PFSK-1 (cell line): ENCODE data around the gene ACSF3.

Source experiments
- FOXP2 ChIP-seq: optimal IDR thresholded peaks from 2 replicates; pipeline ENCODE3; 2011; ENCODE audit warnings: borderline replicate concordance, control low read depth, inconsistent platforms; ENCODE audit not compliant: insufficient read depth; ENCODE audit errors: extremely low read length, extremely low read depth
- POLR2AphosphoS5 ChIP-seq: IDR thresholded peaks from 2 replicates; pipeline ENCODE4 v1.6.1; 2012; ENCODE audit warnings: low read depth, mild to moderate bottlenecking, control low read depth, low read length, moderate library complexity
- REST ChIP-seq, 2 experiments: IDR thresholded peaks; 2 replicates each; pipeline versions ENCODE4 v1.6.1 to v1.8.0; 2011 to 2012; ENCODE audit warnings: low read depth in 2 of 2, low read length in 2 of 2, control low read depth in 1 of 2, inconsistent platforms in 1 of 2, mild to moderate bottlenecking in 1 of 2, moderate library complexity in 1 of 2; ENCODE audit not compliant: insufficient read depth in 1 of 2
- SIN3A ChIP-seq: IDR thresholded peaks from 2 replicates; pipeline ENCODE4 v1.6.1; 2012; ENCODE audit warnings: mild to moderate bottlenecking, low read length, moderate library complexity, borderline replicate concordance; ENCODE audit not compliant: insufficient read depth
- TAF1 ChIP-seq: IDR thresholded peaks from 2 replicates; pipeline ENCODE4 v1.6.1; 2012; ENCODE audit warnings: low read length, control low read depth, borderline replicate concordance; ENCODE audit not compliant: insufficient read depth

ACSF3 gene

GRCh38 chr16:89076159-89076558, 17.5 kb upstream of the ACSF3 start:
- no peak for TF ChIP-seq FOXP2
- TF ChIP-seq SIN3A, result no peak
- TF ChIP-seq TAF1, result no peak
- TF ChIP-seq REST (IDR thresholded peaks at IDR 0.05; ENCODE audit: insufficient read depth in 1 of 2, low read depth in 2 of 2, low read length in 2 of 2), result no peak
- TF ChIP-seq POLR2AphosphoS5, result no peak

- no peak for TF ChIP-seq SIN3A
- TF ChIP-seq POLR2AphosphoS5, result no peak
- no peak for TF ChIP-seq TAF1
- no peak for TF ChIP-seq FOXP2
- TF ChIP-seq REST (IDR thresholded peaks at IDR 0.05; ENCODE audit: insufficient read depth in 1 of 2, low read depth in 2 of 2, low read length in 2 of 2), result no peak
Observed at GRCh38 chr16:89077076-89077475, 16.6 kb upstream of the ACSF3 start.

- no peak for TF ChIP-seq FOXP2
- TF ChIP-seq SIN3A, result no peak
- no peak for TF ChIP-seq POLR2AphosphoS5
- TF ChIP-seq REST (IDR thresholded peaks at IDR 0.05; ENCODE audit: insufficient read depth in 1 of 2, low read depth in 2 of 2, low read length in 2 of 2), result no peak
- no peak for TF ChIP-seq TAF1
Observed at GRCh38 chr16:89078172-89078571, 15.5 kb upstream of the ACSF3 start.

- TF ChIP-seq FOXP2 (no peak), POLR2AphosphoS5 (no peak), REST (IDR thresholded peaks at IDR 0.05; ENCODE audit: insufficient read depth in 1 of 2, low read depth in 2 of 2, low read length in 2 of 2) (no peak), TAF1 (no peak), SIN3A (no peak)
Observed at GRCh38 chr16:89079434-89079980, 14.1 kb upstream of the ACSF3 start.

GRCh38 chr16:89080196-89080853, 13.3 kb upstream of the ACSF3 start:
- no peak for TF ChIP-seq TAF1
